SHP77 treated with DMSO at 0.1 percent for 48 hours (cell line): ENCODE measurements around the gene GLIS1.

Source experiments
- DNase-seq: peaks from one replicate; lab custom pipeline; 2025; lab: John Stamatoyannopoulos, UW

GLIS1 gene

DNA sequence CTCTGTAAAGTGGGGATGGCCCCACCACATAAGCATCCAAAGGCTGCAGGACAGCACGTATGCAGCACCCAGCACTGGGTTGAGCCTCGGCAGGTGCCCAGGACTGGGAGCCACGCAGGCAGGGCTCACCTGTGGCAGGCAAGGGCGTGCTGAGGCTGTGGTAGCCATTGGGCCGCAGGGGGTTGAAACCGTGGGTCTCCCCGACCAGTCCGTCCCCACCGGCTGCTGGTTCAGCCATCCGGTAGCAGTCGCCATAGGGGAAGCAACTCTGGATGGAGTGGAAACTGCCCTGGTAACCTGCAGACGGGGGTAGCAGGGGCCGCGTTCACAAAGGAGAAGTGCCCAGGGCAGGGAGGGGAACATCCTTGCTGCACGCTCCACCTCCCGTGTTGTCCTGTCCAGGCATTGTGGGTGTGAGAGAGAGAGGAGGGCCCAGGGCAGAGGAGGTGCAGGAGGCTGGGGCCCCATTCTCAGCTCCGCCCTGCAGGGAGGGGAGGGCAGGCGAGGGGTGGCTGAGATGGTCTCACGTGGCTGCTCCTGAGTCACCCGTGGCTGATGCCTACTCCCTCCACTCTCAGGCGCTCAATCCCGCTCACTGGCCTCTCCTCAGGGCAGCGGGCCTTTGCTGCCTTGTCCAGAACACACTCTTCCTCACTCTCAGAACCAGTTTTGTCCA, 229.8 kb downstream of the GLIS1 start:
- DNase-seq, result no peak

GRCh38 chr1:53508056-53508990, 230.6 kb downstream of the GLIS1 start:
- DNase-seq, result no peak

- DNase-seq, result no peak
Observed at GRCh38 chr1:53507116-53507820, 231.7 kb downstream of the GLIS1 start.

DNA sequence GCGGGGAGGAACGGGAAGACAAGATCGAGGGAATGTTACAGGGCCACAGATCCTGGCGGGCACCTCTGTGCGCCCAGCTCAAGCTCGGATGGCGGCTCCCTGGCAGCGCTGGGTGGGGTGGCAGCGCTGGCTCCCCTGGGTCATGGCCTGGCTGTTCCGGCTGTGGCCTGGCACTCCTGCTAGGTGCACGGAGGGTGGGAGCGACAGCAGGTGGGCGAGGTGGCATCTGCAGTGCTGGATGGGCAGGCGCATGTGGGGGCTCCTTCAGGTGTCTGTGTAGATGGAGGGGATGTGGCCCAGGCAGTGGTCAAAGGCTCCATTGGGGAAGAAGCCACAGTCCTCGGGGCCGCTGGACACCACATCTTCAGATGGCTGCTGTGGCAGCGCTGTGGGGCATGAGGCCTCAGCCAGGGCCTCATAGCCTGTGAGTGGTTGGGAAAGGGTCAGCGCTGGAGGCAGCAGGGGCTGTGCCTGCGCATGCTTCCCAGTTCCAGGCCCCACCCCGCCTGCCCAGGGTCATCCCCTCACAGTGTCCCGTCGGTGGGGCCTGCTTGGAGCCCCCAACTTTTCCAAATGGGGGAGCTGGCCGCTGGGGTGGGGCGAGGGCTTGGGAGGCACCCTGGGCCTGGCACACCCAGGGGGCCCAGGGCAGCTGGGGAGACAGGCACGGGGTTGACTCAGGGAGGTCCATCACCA, 232.5 kb downstream of the GLIS1 start:
- DNase-seq, result no peak

DNA sequence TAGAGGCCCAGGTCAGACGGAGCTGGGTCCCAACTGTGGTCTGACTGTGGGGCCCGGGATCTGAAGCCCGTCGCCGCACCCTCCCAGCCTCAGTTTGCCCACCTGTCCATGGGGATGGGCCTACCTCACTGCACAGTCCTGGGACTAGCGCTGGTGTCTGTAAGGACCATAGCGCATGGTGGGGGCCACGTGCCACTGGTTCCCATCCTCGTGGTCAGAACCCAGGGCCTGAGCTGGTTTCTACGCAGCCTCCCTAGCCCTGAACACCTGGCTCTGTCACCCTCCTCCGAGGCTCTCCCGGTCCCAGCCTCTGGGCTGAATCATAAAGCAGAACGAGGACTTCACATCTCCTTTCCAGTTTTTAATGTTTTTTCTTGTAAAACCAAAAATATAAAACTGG, 233.1 kb downstream of the GLIS1 start:
- no peak for DNase-seq

DNA sequence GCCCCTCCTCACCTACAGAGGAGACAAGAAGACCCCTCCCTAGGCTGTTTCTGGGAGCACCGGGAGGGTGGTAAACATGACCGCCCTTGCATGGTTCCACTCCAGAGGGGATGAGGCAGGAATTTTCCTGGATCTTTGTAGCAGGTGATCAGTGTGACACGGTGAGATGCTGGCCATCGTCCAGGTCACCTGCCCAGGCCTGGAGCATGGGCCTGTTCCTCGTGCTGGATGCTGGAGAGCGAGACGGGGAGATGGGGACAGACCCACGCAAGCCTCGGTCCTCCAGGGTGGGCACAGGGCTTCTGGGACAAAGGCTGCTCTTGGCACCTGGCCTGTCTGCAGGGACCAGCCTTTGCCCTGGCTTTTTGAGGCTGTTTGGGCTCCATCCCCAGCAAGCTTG, 233.6 kb downstream of the GLIS1 start:
- no peak for DNase-seq

DNA sequence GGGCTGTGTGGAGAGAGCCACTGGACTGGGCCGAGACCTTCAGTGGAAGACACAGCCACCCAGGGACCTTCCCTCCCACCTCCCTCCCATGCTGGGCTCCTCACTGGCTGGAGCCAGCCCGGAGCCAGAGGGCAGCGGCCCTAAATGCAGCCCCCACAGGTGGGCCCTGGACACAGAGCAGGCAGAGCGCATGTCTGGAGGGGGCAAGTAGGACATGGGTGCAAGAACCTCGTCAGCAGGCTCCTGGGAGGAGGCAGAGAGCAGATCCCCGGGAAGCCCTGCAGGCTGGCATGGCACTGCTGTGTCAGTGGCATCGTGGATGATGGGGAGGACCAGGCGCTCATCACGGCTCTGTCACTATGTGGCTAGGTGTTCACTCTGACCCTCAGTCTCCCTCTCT, 234.1 kb downstream of the GLIS1 start:
- no peak for DNase-seq

DNA sequence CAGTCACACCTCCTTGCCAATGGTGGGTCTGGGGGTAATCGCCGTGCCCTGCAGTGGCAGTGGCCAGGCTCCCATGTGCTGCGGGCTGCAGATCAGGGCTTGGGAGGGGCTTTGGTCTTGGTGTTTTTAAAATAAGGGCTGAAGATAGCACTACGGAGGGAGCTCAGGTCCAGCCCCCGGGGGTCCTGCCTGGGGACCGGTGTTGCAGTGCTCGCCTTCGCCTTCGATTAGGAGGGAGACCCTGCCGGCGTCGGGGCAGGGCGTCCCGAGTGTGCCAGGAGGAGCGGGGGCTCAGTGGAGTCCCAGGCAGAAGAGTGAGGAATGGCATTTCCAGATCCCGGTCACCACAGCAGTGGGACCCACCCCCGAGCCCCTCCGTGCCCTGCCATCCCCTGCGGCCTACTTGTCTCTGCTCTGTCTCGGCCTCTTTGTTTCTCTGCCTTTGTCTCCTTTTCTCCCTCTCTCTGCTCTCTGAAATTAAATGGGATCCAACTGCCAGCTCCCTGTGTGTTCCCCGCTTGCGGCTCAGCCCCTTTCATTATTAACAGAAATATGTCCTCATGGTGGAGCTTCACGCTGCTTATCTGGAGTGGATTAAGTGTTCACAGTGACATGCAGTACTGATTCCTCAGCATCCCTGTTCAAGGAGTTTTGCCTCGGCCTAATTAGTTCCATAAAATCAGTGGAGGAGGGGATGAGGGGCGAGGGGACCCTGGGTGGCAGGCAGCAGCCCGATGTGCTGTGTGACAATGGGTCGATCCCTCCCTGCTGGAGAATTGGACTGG, 235.3 kb downstream of the GLIS1 start:
- no peak for DNase-seq

GRCh38 chr1:53502641-53503432, 236.1 kb downstream of the GLIS1 start:
- DNase-seq, result no peak

GRCh38 chr1:53501065-53502005, 237.6 kb downstream of the GLIS1 start:
- no peak for DNase-seq

DNA sequence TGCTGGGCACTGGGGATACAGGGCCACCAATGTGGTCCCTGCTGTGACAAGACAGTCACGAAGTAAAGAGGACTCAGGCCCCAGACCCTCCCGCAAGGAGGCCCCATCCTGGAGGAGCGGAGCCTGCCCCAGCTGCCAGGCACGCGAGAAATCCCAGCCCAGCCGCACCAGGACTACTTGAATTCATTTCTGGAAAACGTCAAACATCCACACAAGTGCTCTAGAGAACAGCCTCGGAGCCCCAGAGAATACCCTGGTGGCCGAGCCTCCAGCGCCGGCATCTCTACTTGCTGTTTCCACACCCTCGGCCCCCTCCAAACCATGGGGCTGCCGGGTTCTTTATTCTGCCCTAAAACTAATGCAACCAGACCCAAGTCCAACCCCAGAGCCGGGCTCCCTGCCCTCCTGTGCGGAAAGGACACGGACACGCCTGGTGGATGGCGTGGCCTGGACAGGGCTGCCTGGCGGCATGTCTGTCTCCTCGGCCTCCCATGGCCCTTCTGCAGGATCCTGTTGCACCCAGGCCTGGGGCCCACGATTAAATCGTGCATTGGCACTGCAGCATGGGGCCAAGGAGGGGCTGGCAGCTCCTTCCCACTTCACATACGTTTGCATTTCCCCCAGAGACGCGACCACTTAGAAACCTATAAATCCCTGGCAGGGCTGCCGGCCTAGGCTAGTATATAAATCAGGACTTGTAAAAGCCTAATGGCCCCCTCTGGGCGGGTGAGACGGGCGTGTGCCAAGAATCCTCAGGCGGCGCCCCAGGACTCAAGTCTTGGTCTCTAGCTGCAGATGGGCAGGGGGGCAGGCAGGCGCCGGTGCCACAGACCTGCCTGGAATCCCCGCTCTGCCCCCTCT, 238.5 kb downstream of the GLIS1 start:
- no peak for DNase-seq

DNA sequence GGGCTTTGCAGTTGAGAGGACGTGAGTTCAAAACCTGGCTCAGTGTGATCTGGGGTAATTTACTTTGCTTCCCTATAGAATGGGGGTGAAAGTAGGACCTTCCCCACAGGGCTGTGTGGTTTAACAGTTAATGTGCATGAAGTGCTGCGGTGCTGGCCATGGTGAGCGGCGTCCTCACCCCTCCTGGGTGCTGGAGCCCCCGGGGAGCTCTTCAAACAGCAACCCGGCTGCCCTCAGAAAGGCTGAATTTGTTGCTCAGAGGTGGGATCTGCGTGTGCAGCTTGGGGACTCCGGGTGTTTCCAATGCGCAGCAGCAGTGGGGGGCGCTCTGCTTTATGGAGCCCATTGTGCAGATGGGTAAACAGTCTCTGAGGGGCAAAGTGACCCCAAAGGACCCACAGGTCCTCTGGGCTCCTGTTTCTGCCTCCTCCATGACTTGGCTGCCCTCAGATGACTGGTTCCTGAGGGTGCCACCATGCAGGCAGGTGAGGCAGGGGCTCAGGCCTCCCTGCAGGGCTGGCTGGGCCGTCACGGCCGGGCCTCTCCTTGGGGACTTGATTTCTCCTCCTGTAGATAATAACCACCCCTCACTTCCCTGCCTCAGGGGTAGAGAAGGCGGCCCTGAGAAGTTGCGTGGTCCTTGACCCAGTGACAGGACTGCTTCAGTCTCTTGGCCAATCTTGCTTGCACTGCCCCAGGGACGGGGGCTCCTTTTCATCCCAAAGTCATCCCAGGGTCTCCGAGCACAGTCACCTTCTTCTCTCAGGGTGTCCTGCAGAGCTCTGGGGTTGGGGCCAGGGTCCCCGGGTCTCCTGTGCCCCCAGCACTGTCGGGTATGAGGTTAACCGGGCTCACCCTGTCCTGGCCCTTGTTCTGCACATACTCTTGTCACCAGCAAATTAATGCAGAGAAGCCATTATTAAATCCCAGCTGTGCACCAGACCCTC, 239.4 kb downstream of the GLIS1 start:
- no peak for DNase-seq

DNA sequence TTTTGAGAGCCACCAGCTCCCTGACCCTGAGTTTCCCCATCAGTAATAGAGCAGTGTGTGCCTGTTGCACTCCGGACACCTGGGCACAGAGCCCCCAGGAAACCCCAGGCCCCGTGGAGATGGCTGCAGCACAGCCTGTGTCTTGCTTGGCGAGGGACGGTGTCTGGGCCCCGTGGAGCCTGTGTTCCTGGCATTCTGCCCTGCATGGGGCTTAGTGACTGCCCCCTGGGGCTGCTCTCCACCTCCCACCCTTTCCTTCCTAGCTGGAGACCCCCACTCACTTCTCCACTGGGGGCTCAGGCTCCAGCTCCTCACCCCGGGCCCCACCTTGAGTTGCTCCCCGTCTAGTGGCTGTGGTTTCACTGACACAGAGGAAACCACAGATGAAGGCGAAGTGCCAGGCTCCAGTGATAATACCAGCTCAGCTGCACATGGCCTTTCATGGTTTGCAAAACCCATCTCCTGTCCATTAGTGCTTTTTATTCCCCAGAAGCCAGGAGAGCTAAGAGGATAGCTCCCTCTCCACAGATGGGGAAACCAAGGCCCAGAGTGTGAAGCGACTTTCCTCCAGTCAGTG, 240.3 kb downstream of the GLIS1 start:
- no peak for DNase-seq

DNA sequence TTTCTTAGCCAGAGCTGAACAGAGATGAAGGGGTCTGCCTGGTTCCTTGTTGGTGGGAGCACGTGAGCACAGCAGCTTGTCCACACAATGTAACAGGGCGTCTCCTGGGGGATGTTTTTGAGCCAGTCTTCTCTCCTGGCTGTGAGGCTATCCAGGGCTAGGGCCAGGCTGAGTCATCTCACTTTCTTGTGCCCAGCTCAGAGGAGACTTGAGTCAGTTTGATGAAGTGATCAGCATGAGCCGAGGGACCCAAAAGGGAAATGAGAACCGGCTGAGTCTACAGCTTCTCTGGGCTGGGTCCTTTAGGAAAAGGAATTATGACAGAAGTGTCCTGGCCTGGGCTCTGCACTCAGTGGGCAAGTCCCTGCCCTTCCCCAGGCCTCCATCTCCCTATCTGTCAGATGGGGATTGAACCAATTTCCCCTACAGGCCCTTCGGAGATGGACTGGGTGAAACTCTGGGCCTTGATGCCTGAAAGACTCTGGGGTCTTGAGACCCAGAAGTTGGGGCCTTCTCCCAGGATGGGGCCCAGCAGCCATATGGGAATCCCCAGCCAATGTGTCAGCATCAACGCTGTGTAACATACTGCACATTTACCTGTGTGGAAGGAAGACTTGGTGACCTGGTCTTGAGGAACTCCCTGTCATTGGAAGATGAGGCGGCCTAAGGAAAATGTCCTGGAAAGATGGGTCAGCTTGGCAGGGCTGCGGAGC, 243.2 kb downstream of the GLIS1 start:
- DNase-seq, result no peak

- DNase-seq, result no peak
Observed at GRCh38 chr1:53490351-53490750, 248.6 kb downstream of the GLIS1 start.

DNA sequence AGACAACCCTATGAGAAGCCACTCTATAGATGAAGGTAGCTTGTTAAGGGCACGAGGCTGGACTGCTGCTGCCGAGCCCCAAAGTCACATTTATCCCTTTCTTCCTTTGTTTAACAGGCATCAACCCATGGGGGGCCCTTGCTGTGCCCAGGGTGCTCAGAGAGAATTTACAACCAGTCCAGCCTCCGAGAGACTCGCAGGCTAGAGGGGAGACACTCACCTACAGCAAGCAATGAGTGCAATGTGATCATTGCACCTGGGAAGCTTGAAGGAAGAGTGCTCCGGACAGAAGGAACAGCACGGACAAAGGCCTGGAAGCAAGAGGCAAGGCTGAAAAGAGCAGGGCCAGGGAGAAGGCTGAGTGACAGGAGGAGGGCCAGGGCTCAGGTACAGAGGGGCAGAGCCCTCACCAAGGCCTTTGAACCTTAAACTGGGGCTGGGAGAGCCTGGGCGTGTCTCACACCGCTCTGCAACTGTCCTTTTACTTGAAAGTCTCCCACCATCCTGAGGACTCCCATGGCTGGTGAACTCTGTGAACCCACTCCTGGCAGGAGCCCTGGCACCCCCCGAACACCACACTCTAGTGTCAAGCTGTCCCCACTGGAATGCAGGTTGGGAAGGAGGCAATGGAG, 252.5 kb downstream of the GLIS1 start:
- no peak for DNase-seq
